GM12872 (cell line): ENCODE results near the gene EPSTI1.
A peak's percentile ranks its signal among the peaks of the same experiment; 100 is the strongest.

Experiments
- TF ChIP-seq, protein P1 (sequence below): IDR thresholded peaks from 3 replicates; pipeline ENCODE4 v1.5.1; 2011; ENCODE audit warnings: low read depth, mild to moderate bottlenecking, low read length, moderate library complexity; ENCODE audit not compliant: insufficient read depth

The EPSTI1 gene

DNA sequence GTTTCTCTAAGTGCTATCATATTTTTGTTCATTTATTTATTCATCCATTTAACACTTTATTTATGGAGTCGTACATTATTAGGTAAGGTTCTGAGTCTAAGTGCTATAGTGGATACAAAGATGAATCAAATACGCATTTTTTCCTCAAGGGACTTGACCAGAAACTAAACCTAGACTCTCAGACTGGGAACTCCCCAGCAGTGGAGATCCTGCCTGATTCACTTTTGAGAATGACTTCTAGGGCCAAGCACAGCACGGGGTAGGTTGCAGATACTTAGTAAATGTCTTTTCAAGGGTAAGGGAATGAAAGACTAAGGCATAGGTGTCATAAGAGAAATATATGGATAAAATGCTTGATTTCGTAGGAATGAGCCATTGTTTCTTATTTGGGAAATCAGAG, 38.5 kb upstream of the EPSTI1 start:
- TF ChIP-seq, protein P1, sequence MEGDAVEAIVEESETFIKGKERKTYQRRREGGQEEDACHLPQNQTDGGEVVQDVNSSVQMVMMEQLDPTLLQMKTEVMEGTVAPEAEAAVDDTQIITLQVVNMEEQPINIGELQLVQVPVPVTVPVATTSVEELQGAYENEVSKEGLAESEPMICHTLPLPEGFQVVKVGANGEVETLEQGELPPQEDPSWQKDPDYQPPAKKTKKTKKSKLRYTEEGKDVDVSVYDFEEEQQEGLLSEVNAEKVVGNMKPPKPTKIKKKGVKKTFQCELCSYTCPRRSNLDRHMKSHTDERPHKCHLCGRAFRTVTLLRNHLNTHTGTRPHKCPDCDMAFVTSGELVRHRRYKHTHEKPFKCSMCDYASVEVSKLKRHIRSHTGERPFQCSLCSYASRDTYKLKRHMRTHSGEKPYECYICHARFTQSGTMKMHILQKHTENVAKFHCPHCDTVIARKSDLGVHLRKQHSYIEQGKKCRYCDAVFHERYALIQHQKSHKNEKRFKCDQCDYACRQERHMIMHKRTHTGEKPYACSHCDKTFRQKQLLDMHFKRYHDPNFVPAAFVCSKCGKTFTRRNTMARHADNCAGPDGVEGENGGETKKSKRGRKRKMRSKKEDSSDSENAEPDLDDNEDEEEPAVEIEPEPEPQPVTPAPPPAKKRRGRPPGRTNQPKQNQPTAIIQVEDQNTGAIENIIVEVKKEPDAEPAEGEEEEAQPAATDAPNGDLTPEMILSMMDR: no peak

DNA sequence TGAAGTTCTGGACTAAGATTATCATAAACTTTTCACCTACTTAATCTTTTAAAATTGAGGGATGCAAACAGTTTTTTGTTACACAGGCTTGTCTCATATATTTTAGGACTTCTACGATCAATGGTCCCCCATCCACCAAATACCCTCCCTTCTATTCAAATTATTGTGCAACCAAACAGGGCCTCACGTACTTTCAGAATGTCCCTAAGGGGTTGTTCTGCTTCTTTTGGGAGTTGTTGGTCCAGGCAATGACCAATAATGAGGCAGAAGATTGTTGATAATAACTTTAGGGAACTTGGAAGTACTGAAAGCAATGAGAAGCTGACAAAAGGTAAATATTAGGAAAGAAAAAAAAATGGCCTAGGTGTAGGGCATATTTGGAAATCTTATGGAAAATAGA, 34.2 kb upstream of the EPSTI1 start:
- TF ChIP-seq, protein P1: no peak

DNA sequence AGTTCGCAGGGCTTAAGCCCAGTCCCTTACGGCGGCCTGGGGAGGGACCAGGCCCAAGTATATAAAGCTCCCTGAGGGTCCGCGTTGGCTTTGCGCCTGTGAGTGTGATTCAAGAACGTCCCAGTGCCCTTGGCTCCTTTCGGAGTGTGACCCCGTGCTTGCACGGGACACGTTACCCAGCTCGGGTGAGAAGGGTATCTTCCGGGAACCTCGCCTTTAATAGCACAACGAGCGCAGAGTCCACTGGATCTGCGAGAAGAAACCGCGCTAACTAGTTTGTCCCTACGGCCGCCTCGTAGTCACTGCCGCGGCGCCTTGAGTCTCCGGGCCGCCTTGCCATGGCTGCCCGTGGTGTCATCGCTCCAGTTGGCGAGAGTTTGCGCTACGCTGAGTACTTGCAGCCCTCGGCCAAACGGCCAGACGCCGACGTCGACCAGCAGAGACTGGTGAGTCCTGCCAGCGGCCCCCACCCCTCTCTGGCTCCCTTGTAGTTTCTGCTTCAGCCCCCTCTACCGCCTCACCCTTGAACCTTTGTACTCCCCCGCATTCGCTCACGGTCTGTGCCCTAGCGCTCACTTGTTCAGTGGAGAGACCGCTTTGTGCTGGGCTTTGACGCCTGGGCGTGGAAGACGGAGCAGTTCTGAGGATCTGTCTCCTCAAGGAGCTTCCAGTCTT, 31.4 kb upstream of the EPSTI1 start, which contains the start of gene DNAJC15:
Gene DNAJC15, plus strand, starts transcription at position 298 of the 675 bp plus-strand sequence. Its CDS starts 41 bp downstream, at position 339.
- TF ChIP-seq, protein P1: 0 out of 3 replicates have a peak, but pooled peaks have one; percentile 28

DNA sequence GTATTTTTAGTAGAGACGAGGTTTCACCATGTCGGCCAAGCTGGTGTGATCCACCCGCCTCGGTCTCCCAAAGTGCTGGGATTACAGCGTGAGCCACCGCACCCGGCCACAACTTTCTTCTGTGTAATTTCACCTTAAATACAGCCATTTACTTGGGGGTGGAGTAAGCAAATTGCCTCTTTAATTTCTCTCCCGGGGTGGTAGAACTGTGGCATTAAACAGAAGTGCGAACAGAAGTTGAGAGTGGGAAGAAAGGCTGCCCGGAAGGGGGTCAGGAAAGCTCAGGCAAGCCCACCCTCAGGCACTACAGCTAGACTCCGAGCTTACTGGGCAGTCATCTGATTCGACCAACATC, 30.9 kb upstream of the EPSTI1 start:
- TF ChIP-seq, protein P1: no peak

DNA sequence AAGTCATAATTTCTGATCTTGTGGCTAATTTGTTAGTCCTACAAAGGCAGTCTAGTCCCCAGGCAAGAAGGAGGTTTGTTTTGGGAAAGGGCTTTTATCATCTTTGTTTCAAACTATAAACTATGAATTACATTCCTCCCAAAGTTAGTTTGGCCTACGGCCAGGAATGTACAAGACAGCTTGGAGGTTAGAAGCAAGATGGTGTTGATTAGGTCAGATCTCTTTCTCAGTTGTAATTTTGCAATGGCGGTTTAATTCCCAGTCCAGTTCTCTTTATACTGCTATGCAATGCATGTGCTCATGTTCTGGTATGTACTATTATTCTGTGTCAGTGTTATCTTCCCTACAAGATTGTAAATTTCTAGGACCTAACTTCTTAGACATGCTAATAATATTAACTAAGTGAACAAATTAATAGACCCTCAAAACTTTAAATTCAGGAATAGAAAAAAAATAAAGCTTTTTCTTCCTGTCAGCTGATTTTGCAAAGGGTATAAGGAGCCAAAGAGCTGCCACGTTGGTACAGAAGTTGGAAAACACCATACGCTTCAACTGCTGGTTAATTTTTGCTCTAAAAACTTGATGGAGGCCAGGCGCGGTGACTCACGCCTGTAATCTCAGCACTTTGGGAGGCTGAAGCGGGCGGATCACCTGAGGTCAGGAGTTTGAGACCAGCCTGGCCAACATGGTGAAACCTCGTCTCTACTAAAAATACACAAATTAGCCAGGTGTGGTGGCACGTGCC, 30.1 kb upstream of the EPSTI1 start:
- TF ChIP-seq, protein P1: no peak

DNA sequence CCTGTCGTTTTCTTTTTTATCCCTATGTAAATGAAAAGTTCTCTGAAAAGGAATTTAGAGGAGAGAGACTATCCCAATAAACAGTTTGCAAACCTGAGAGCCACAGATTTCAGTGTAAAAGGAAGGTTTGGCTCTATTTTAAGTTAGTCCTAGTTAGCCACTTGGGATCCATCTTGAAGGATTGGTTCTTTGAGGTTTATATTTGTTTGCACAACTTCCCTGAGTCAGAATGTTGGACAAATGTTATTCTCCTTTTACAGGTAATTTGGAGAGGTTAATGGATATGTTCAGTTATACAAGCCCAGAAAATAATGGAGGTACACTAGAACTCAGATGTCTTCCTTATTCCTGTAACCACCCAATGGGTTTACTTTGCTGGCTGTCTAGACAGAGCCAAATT, 28.8 kb upstream of the EPSTI1 start:
- TF ChIP-seq, protein P1: no peak

DNA sequence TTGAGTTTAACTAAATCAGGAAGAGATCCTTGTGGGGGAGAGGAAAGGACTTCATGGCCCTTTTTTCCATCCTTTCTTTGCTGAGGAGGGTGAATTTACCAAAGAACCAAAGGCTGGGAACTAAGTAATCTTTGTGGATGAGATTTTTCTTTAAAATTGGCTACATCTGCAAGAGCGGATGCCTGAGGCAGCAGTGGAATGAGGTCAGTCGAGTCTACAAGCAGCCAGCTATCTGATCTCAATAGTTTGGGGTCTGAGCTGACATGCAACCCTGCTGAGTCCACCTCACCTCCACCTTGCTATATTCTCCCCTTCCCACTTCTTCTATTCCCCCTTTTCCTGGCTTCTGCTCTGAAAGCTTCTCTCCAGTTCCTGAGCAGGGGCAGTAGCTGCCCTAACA, 27.8 kb upstream of the EPSTI1 start:
- TF ChIP-seq, protein P1: no peak
